Measurements from ENCODE around the gene CPEB3. TPM values are rescaled to one million over a fixed set of nuclear protein-coding genes. Genes with fewer than 3 reads are reported as not detected.
"Not testable (repeated sequence)": the region's sequence is repeated elsewhere in the genome, so short reads cannot be mapped to it uniquely, and the experiment has no call there.

CPEB3 gene
- total RNA-seq, 1 donor from 2014 or later = 6.9 TPM

GRCh38 chr10:92222603-92223262 lies 68.1 kb downstream of the CPEB3 start:
- Histone ChIP-seq H3K4me1 (no peaks in the 10 kb centered on the region), H3K4me3 (no peak overlapping the region), H3K27ac (no peak overlapping the region), H3K27me3 (ENCODE audit: low read depth) (no peaks in the 10 kb centered on the region), H3K9me3 (no peaks in the 10 kb centered on the region), H3K36me3 (peaks cover 4% of the 10 kb centered on the region)
- DNase-seq = no peak
- no peak for TF ChIP-seq CTCF (IDR thresholded peaks at IDR 0.05)
- ATAC-seq = no peak
- intact Hi-C loops (cut with DNase I) = no loop called here

- no peaks in the 10 kb centered on the region for H3K27me3 ChIP-seq (ENCODE audit: low read depth)
- no peak for DNase-seq
- peaks cover 7% of the 10 kb centered on the region for H3K36me3 ChIP-seq
- no peak overlapping the region for H3K4me3 ChIP-seq
- no peak overlapping the region for H3K27ac ChIP-seq
- no peak for TF ChIP-seq CTCF (IDR thresholded peaks at IDR 0.05)
- no peak for ATAC-seq
- no peaks in the 10 kb centered on the region for H3K9me3 ChIP-seq
- no peaks in the 10 kb centered on the region for H3K4me1 ChIP-seq
- intact Hi-C loops (cut with DNase I) = no loop called here
Observed at GRCh38 chr10:92219559-92219958, 71.3 kb downstream of the CPEB3 start.

GRCh38 chr10:92218569-92218968 lies 72.3 kb downstream of the CPEB3 start:
- TF ChIP-seq CTCF (IDR thresholded peaks at IDR 0.05) = no peak
- ATAC-seq = no peak
- Histone ChIP-seq H3K4me1 (no peaks in the 10 kb centered on the region), H3K9me3 (no peaks in the 10 kb centered on the region), H3K27ac (no peak overlapping the region), H3K36me3 (peaks cover 7% of the 10 kb centered on the region), H3K4me3 (no peak overlapping the region), H3K27me3 (ENCODE audit: low read depth) (no peaks in the 10 kb centered on the region)
- intact Hi-C loops (cut with DNase I) = no loop called here
- DNase-seq = no peak

GRCh38 chr10:92216608-92217007 lies 74.3 kb downstream of the CPEB3 start:
- H3K27ac ChIP-seq; H3K4me1 ChIP-seq; H3K4me3 ChIP-seq; H3K36me3 ChIP-seq; H3K9me3 ChIP-seq; H3K27me3 ChIP-seq (ENCODE audit: low read depth); intact Hi-C loops (cut with DNase I); DNase-seq: not testable (repeated sequence)
- peak in 1 of 2 donors; percentile 27 for ATAC-seq

- H3K36me3 ChIP-seq; DNase-seq; H3K4me3 ChIP-seq; H3K9me3 ChIP-seq; H3K27me3 ChIP-seq (ENCODE audit: low read depth); H3K4me1 ChIP-seq; ATAC-seq; intact Hi-C loops (cut with DNase I); H3K27ac ChIP-seq: not testable (repeated sequence)
Observed at GRCh38 chr10:92215222-92215621, 75.7 kb downstream of the CPEB3 start.

GRCh38 chr10:92213049-92213448 lies 77.8 kb downstream of the CPEB3 start:
- Histone ChIP-seq H3K27me3 (ENCODE audit: low read depth) (no peaks in the 10 kb centered on the region), H3K9me3 (no peaks in the 10 kb centered on the region), H3K4me3 (no peak overlapping the region), H3K36me3 (peaks cover 3% of the 10 kb centered on the region), H3K4me1 (peaks cover 22% of the 10 kb centered on the region), H3K27ac (no peak overlapping the region)
- DNase-seq (no peak), ATAC-seq (no peak)
- TF ChIP-seq CTCF (IDR thresholded peaks at IDR 0.05) = no peak
- intact Hi-C loops (cut with DNase I) = no loop called here

All from lower lobe of right lung (tissue), 2 donors.